ENCODE measurements around the gene HMSD.

HMSD gene

DNA sequence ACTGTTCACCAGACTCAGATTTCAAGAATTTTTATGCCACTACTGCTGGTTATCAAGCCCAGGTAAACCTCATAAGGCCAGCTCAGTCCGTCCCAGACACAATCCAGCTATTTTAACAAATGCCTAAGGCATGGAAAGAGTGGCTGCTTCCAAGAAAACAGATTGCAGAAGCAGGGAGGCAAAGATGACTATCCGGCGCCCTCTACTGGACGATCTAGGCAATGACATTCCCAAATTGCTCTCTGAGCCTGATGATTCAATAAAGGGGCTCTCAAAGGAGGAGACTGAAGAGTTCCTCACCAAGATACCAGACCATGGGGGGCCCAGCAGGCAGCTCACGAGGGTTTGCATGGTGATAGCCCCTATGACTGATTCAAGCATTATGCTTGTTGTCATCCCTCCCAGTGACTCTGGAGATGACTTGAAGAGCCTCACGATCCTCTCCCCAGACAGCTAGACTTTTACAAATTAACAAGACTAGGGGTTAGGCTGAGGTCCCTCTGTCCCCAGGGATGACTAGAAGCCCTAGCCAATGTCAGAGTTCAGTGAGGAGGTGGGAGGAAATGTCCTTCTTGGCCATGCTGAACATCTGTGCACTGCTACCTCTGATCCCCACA, 45.8 kb downstream of the HMSD start:
- DNase-seq (ENCODE audit: low read depth), result peak; percentile 13

DNA sequence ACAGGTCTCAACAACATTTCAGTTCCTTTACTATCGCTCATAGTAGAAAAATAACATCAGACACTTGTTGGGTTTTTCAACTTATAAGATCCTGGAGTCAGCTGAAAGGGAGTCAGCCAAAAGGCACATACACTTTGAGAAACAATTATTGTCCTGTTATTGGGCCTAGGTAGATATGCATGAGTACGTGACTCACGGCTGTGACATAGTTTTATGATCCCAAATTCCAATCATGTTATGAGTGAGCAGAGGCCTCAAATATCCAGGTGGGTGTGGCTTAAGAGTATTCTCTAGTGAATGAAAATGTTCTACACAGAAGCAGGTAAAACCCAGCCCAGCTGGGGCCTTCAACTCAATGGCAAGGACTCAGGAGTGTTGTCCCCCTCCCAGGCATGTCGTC, 47.9 kb downstream of the HMSD start:
- no peak for DNase-seq (ENCODE audit: low read depth)

DNA sequence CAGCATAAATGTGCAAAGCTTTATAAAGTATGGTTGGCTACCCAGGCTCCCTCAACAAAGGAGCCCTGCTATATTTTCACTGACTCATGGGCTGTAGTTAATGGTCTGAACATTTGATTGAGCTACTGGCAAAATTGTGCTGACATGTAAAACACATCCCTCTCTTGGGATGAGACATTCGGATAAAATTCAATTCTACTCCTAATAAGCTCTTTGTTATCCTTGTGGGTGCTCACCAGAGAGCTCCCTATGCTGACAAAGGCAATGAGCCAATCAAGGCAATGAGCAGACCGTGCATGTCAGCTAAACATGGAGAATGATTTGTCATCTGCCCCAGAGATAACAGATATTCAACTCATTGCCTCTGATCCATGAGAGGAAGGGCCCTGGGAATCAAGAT, 48.5 kb downstream of the HMSD start:
- no peak for DNase-seq (ENCODE audit: low read depth)

DNA sequence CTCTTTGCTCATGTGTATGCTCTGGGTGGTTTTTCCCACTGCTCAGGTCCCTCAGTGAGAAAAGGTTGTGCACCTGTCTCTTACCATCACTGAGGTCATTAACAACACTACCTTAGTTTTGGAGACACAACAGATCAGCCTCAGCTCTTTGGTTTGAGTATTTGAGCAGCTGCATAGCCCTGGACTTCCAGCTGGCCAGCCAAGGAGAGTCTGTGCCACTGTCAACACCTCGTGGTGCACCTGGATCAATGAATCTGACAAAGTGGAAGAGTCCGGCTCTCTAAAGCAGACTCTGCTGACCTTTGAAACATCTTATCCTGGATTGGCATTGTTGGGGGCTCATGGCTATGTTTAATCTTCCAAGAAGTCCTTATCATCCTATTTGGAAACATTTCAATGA, 50.8 kb downstream of the HMSD start:
- no peak for DNase-seq (ENCODE audit: low read depth)

DNA sequence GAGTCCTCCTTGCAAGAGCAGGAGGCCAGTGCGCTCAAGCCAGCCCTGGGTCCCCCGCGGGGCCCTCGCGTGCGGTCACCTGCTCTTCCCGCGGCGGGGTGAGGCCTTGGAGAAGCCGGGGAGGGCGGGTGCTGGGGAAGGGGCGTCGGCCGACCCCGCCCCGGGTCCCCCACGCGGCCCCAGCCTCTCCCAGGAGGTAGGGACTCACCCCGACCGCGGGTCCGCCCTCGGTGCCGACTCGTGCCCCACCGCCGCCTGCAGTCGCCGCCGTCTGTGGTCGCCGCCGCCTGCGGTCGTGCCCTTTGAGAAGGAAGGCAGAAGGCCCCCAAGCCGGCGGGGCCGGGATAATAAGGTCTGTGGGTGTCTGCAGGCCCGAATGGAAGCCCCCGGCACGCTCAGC, 53.5 kb downstream of the HMSD start:
- DNase-seq (ENCODE audit: low read depth), result no peak

DNA sequence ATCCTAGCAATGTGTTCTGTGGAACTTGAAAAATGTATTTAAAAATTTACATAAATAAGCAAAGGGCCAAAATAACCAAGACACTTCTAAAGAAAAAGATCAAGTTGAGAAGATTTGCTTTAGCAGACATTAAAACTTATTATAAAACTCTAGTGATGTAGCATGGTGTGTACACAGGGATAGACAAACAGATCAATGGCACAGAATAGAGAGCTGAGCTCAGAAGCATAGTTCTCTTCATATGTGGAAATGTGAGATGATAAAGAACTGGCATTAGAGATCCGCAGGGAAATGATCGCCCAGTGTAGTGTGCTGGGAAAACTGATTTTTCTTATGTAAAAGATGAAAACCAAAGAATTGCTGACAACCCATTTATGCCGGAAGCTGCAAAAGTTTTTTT, 60.2 kb downstream of the HMSD start:
- no peak for DNase-seq (ENCODE audit: low read depth)
